GM18499 (cell line): ENCODE measurements around the gene PIBF1.
A peak's percentile ranks its signal among the peaks of the same experiment; 100 is the strongest.
"Not testable (repeated sequence)": the region's sequence is repeated elsewhere in the genome, so short reads cannot be mapped to it uniquely, and the experiment has no call there.

Experiments used
- ATAC-seq: cut with Tn5 transposase; IDR thresholded peaks from one replicate; pipeline ENCODE4 v1.9.1; 2021; ENCODE audit warnings: moderate number of reproducible peaks; ENCODE audit not compliant: insufficient read depth, unreplicated experiment

Gene PIBF1

DNA sequence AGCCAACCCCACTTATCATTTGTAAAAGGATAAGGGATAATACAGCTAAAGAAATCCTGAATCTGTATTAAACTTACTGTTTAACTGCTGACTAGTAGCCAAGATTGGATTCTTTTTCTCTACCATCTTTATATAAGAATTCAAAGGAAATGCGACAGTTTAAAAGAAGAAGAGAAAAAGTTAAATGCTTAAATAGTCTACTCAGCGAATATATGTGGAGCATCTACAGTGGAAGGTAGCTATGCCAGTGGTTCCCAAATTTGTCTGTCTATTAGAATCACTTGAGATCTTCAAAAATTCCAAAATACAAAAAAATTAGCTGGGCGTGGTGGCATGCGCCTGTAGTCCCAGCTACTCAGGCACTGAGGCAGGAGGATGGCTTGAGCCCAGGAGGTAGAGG is 216.1 kb downstream of the PIBF1 start:
- no peak for ATAC-seq

DNA sequence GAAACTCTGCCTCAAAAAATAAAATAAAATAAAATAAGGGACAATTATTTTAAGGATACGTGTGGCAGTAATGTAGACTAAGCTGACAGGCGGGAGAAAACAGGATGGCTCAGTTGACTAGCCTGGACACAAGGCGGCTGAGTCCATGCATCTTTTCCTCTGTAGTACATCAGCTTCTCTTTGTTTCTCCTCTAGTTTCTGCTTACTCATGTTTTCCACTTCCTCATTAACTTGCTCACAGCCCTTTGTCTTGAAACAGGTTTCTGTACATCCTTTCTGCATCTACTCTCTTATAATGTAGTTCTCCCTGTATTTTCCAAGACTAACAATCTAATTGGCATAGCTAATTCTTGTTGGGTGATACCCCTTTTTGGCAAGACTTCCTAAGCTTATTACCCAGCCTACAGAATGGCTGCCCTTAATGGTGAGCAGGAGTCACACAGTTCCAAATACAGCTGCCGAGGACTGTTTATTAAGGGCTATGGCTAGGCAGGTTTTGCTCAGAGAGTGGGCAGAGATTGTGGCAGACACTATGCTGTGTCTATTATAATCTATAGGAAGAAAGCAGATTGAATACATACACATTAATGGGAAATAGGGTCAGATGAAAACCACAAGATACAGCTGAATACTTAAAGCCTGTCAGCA is 218.2 kb downstream of the PIBF1 start:
- peak; percentile 91 for ATAC-seq

DNA sequence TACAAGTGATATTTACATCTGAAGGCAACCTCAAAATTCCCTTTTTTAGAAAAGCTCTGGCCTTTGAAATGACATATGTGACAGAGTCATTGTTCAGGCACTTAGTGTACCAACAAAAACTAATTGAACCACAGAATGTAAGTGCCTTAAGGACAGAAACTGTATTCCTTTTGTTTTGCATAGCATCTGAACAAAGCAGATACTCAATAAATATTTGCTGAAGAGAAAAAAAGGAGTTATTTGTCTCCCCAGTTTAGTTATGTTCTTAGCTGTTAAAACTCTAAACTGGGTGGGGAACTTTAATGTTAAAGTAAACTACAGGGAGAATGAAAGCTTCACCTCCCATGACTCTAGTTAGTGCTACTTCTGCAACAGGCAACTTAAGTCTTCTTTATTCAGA is 220.0 kb downstream of the PIBF1 start:
- no peak for ATAC-seq

DNA sequence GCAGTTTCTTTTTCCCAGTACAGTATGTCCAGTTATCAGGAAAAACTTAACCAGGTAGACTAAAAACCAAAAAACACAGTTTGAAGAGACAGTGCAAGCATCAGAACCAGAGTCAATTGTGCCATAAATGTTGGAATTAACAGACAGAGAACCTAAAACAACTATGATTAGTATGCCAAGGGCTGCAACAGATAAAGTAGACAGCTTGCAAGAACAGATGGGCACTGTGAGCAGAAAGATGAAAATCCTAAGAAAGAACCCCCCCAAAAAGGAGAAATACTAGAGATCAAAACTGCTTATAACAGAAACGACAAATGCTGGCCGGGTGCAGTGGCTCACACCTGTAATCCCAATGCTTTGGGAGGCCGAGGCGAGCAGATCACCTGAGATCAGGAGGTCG is 229.8 kb downstream of the PIBF1 start:
- ATAC-seq: no peak

DNA sequence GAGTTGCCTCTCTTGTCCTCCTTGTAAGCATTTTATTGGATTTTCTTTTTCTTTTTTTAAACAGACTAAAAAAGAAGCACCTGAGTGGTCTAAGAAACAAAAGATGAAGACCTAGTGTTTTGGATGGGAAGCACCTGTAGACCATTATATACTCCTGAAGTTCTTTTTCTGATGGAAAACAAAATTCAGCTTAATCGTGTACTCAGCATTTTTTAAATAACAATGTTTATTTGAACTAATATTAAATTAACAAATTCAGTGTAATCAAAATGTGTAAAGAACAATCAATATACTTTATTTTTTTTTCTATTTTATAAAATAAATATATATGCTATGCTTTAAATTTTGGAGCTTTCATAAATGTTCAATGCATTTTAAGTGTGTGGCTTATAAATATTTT is 233.9 kb downstream of the PIBF1 start:
- no peak for ATAC-seq

DNA sequence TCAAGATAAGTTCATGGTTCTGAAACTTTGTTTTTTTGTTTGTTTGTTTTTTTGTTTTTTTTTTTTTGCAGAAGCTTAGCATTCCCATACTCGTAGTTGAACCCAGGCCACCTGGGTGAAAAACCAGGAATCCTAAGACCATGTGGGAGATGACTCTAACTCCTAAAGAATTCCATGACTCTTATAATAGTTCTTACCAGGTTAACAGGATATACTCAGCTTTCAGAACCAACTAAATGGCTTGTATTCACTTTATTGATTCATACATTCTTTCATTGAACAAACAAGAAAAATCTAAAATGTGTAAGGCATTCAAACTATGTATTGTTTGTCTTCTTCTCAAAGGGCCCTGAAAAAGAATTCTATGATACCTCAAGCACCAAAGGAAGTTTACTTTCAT is 236.4 kb downstream of the PIBF1 start:
- no peak for ATAC-seq

DNA sequence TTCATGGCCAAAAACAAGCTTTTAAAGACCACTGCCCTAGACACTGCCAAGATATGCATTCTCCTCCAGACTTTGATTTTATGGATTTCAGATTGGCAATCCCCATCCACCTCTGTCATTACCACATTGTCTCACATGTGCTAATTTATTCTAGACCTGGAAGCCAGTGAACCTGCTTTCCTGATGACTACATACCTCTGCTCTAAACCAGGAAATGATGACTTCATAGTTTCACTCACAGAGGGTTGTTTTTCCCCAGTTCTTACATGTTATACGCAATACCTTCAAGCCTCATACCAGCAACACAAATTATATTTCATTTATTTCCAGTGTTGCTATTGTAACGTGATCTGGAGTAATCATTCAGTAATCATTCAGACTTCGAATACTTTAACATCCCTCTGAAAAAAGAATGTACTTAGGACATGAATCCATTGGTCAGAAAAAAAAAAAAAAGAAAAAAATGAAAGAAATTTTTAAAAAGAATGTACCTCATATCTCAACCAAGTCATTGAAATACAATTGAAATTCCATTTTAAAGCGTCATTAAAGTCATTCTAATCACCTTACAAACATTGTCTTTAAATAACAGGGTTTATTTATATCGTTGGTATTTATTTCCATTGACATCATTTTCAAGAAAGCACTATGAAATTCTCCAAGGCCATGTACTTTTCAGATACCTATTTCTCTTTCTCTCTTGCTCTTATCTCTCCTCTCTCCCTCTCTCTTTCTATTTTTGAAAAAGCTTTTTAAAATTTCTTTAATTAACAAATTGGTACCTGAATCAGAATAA is 243.5 kb downstream of the PIBF1 start:
- ATAC-seq: no peak

DNA sequence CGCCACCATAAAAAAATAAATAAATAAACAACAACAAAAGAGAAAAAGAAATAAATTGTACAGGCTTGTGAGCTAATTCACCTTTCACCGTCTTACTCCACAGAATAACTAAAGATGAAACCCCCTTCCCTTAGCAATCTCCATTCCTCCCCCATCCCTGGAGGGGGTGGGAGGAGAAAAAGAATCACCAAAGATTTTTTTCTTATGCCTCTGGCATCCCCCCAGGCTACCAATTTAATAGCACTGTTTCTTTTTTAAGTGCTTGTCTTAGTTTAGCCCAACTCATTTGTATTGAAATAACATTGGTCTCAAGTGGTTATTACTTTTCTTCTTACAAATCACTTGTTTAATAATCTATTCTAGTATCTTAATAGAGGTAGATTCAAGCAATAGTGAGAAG is 253.0 kb downstream of the PIBF1 start:
- ATAC-seq: no peak

DNA sequence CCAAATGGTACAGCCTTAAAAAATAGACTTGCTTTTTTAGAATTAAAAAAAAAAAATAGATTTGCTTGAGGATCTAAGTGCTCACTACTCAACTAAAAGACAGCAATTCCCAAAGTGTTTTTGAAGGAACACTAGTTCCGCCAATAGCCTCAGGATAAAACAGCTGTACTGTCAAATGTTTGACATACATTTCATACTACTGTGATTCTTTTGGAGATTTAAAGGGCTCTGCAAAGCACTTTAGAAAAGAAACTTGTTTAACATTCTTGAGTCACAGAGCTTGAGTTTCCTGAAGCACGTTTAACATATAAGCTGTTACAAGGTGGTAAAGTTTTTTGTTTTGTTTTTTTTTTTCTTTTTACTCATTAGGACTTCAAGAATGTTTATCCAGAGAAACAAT is 253.7 kb downstream of the PIBF1 start:
- no peak for ATAC-seq

DNA sequence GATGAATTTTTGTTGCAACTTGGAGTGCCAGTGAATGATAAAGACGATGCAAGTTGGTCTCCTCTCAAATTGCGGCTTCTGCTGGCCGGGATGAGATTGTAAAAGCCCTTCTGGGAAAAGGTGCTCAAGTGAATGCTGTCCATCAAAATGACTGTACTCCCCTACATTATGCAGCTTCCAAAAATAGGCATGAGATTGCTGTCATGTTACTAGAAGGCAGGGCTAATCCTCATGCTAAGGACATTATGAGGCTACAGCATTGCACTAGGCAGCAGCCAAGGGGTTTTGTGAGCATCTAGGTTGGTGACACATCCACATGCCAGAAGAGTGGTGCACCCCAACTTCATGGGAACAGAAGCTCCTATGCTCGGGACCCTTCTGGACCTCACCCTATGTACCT is 254.6 kb downstream of the PIBF1 start:
- no peak for ATAC-seq

DNA sequence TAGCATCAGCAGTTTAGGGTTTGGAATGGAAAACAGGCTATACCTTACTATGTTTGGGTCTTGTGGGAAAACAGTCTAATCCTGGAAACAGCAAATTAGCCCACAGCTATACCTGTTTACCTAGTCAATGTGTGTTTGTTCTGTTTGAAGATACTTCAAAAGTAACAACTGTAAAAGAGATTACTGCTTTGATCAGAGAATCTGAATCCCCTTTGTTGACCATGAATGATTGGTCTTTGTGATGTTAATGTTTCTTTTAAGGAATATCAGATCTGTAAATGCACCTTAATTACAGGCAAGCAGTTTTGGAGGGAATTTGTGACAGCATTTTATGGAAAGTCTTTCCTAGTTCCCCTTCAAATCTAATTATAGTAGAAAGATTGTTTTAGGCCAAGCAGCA is 256.1 kb downstream of the PIBF1 start:
- ATAC-seq: no peak

DNA sequence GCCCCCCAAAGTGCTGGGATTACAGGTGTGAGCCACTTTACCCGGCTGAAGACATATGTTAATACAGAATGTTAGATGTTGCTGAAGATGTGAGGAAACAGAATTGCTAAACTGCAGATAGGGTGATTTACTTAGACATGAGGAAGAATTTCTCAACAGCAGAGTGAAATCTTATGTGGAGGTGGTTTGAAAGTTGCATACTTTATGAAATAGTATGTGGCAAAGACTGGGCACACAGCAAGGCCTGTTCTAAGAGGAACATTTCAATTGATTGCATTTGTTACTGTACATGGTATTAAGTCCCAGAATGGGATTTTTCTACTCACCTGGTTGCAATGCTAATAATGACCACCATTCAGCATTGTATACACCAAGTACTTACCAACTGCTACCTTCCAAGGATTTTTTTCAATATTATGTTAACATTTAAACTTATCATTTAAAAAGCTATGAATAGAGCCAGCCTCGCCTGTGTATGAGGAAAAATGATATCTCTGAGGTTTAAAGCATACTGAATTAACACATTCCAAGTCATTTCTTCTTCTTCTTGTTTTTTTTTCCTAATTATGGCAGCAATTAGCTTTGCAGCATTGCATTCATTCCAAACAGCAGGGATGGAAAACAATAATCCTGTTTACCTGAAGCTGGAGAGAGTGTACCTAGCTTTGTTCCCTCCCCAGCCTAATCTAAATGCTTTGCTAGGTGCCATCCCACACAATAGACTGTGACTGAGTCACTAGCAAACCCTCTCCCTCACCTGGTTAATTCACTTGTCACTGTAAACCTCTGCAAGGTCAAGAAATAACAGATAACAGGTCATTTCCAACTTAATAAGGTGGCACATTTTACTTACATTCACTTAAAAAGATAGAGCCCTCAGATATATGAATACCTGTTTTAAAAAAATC is 257.5 kb downstream of the PIBF1 start:
- no peak for ATAC-seq

DNA sequence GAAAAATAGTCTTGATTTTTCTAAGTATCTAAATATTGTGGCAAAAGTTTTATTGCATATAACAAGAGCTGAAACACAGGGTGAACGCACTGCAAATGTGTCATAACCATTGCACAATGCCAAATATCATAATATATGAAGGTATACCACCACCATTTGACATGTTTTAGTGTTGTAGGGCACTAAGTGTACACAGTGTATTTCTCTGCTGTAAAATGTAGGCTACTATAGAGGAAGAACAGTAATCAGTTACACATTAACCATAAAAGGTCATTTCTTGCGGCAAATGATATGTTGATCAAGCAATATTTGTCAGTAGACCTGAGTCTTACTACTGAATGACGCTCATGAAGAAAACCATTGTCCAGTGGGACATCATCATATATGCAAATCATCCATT is 258.6 kb downstream of the PIBF1 start:
- no peak for ATAC-seq

DNA sequence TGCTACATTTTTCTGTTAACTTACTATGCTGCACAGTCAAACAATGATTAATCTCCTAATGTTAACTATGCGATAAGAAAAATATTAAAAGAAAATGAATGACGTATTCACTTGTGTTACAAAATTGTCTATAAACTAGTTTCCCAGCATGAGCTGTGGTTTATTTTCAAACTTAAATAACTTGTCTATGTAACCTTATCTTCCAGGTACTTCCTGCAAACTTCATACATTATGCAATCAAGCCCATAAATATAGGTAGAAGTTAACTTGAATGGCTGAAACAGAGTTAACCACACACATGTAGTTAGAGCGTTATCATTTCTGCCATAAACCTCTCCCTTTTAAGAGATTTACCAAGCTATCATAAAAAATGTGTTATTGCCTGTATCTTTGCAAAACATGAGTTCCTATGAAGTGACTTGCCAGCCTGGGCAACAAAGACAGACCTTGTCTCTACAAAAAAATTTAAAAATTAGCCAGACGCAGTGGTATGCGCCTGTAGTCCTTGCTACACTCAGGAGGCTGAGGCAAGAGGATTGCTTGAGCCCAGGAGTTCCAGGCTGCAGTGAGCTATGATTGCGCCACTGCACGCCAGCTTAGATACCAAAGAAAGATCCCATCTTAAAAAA is 259.1 kb downstream of the PIBF1 start:
- no peak for ATAC-seq

DNA sequence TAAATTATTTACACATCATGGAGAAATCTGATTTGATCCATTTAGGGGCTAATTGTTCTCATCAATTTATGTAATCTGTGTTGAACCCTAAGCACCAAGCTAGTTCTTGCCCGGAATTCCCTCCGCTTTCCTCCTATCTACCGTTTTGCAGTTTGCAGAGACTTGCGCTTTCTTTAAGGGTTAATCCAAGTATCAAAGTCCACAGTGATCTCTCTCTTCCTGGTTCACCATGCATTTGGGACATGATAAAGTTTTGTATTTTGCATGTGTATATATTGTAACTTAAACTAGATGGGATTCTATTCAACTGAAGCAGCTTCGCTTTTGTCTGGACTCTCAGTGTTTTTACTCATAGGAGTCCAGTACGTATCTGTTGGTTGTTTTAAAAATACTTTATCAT is 263.1 kb downstream of the PIBF1 start:
- ATAC-seq: no peak

DNA sequence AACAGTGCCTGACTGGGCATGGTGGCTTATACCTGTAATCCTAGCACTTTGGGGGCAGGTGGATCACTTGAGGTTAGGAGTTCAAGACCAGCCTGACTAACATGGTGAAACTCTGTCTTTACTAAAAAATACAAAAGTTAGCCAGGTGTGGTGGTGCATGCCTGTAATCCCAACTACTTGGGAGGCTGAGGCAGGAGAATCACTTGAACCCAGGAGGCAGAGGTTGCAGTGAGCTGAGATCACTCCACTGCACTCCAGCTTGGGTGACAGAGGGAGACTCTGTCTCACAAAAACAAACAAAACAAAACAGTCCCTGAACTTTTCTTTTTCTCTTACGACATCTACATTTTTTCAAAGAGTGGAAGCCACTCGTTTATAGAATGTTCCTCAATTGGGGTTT is 266.7 kb downstream of the PIBF1 start:
- ATAC-seq: not testable (repeated sequence)

DNA sequence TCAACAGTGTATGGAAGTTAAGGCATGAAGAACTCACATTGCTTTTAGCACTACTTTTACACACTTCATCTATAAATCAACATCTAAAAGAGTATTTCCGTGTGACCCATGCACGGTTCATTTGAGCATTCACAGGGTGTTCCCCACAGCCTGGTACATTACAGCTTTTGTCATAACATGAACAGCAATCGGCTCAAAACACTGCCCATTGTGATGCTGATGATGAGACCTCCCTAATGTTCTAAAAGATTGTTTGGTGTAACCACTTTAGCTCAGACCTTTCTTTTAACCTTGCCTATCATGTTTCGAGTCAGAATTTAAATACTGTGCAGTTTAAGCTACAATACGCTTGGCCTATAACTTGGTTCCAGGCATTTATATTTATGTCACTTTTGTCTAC is 272.8 kb downstream of the PIBF1 start:
- no peak for ATAC-seq

DNA sequence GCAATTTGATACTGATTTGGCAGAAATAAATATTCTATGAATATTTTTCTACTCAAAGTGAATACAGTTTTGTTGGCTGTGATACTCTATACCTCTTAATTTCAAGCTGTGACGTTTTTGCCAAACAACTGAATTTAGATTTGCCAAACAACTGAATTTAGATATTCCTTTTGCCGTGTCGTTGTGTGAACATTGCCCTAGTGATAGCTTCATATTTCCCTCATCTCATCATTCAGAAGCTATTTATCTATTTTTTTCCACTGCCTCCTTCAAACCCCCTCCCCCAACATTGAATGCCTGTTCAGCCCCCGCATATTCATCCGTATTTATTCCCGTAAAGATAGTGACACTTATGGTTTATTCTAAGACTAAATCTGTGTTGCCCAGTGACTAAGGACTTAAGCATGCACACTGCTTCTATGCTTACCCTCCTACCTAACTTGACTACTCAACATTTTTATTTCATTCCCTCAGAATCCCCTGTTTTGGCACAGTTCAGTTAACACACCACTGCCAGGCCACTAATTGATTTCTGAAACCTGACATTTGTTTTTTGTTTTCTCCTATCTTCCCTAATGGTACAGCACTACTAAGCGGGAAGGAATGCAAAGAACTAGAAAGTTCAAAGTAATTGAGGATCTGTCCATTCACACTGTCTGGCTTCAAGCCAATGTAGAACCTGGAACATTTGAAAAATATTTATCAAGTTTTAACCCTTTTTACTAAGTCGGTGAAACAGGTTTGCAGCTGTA is 274.1 kb downstream of the PIBF1 start:
- ATAC-seq: no peak

DNA sequence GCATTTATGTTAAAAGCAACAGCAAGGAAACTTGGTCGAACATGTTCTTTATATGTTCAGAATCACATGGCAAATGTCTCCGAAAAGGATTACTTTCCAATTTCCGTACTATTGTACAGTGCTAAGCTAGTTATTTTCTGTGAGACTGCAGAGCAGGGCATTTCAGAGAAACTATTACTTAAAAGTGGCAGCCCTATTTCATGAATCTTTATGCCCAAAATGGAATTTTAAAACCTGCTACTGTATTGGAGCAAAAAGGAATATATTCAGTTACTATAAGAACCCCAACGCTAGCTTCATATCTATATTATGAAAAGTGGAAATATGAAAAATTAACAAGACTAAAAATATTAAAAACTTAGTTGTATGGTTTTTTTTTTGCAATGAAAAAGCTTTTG is 274.6 kb downstream of the PIBF1 start:
- no peak for ATAC-seq
